KG1 (cell line): ENCODE data around the gene STX1A.

ENCODE experiments used
- DNase-seq: peaks from one replicate; lab custom pipeline; 2025; lab: John Stamatoyannopoulos, UW

Gene STX1A

GRCh38 chr7:73707045-73707631, 12.3 kb downstream of the STX1A start:
- no peak for DNase-seq

- DNase-seq: no peak
These were observed 13.1 kb downstream of the STX1A start for GRCh38 chr7:73706126-73707044.

GRCh38 chr7:73705551-73705920, 13.9 kb downstream of the STX1A start:
- DNase-seq: no peak

DNA sequence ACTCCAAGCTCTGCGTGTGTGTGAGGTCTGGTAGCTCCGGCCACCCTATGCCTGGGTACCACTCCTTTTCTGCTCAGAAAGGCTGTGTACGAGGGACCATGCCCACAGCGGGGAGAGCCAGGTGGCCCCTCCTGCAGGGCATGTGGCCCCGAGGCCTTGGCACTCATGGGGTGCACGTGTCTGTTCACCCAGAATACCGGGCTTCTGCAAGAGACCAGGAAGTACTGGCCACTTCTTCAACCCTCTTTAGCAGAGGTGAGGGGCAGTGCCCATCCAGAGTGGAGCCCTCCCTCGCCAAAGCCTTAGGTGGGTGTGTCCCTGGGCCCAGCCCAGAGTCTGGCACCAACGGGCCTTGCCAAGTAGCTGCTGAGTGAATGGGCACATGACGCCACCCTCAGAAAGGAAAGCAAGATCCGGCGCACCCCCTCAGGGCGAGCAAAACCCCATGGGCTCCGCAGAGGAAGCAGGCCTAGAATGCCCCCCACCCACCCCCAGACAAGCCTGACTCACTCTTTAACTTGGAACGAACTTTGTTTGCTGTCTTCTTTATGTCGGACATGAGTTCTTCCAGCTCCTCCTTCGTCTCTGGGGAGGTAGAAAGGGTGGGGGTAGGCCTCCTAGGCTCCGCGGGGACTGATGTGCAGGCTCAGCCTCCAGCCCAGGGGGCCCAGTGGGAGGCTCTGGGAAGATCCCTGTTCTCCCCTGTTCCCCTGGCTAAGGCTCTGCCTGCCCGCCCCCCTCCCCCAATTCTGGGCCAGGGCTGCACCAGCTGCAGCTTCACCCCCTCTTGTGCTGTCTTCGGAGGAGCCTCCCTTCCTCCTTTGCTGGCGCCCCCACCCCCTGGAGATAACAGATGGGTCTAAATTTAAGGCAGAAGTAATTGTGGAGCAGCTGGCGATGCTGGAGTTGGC, 14.6 kb downstream of the STX1A start:
- no peak for DNase-seq

- no peak for DNase-seq
These were observed 15.5 kb downstream of the STX1A start for GRCh38 chr7:73703757-73704639.

- DNase-seq: no peak
These were observed 16.2 kb downstream of the STX1A start for GRCh38 chr7:73703225-73703624.

GRCh38 chr7:73702665-73703064, 16.8 kb downstream of the STX1A start:
- DNase-seq: no peak

- DNase-seq: no peak
These were observed 17.2 kb downstream of the STX1A start for GRCh38 chr7:73702226-73702625.

DNA sequence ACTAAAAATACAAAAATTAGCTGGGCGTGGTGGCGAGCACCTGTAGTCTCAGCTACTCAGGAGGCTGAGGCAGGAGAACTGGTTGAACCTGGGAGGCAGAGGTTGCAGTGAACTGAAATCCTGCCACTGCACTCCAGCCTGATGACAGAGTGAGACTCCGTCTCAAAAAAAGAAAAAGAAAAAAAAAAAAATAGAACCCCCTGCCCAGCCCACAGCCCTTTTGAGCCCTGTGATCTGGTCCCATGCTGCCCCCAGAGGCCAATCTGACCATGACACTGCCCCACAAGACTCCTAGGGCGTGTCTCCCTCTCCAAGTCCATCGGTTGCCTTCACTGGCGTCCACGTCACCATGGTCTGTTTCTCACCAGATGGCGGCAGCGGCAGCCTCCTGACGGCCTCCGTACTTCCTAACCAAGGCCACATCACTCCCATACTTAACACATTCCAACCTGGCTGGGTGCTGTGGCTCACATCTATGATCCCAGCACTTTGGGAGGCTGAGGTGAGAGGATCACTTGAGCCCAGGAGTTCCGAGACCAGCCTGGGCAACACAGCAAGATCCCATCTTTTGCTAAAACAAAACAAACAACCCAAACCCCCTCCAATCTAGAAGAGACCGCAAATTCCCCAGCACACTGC, 18.0 kb downstream of the STX1A start:
- DNase-seq: no peak

- DNase-seq: no peak
These were observed 18.8 kb downstream of the STX1A start for GRCh38 chr7:73700581-73701134.

GRCh38 chr7:73700069-73700423, 19.4 kb downstream of the STX1A start:
- no peak for DNase-seq

GRCh38 chr7:73699370-73700068, 19.9 kb downstream of the STX1A start:
- DNase-seq: no peak

DNA sequence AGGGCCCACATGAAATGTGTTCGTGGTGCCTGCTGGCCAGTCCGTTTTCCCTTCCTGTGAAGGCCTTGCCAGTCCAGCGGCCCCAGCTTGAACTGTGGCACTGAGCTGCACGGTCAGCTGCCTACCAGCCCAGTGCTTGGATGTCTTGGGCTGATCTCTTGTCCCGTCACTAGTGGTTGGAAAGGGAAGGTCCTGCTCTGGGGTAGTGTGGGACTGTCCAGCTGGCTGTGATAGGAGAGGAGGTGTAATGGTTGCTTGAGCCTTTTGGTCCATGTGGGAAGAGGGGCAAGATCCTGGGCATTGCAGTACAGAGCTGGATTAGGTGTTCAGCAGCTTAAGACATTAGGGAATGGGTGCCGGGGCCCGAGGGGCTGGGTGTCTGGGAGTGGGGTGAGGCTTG, 21.1 kb downstream of the STX1A start:
- no peak for DNase-seq

GRCh38 chr7:73696372-73696771, 23.1 kb downstream of the STX1A start:
- DNase-seq: no peak

DNA sequence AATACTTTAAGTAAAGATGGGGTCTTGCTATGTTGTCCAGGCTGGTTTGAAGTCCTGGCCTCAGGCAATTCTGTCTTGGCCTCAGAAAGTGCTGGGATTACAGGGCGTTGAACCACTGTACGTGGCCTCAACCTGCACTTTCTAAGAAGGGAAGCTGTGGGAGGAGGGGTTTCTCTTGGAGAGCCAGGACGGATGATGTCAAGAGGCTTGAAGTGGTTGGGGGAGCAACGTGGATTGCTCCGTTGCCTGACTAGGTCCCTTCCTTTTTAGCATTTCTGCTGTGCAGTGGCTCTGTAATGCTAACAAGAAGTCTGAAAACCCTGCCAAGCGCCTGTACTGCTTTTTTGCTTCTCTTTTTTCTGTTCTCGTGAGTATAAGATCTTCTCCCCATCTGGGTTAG, 28.8 kb downstream of the STX1A start:
- no peak for DNase-seq

DNA sequence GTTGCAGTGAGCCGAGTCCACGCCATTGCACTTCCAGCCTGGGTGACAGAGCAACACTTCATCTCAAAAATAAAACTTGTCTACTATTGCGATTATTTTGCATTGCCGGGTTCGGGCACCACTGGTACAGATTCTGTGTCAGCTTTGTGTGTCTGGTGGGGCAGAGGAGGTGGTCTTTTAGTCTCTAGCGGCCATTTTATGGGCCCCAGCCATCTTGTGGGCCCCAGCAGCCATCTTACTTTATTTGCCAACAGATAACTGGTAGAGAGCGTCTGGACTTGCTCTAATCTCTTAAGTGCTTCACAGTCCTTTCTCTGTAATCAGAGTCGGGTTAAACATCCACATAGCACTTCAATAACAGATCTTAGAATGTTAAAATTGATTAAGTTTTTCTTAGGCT, 31.2 kb downstream of the STX1A start:
- no peak for DNase-seq

DNA sequence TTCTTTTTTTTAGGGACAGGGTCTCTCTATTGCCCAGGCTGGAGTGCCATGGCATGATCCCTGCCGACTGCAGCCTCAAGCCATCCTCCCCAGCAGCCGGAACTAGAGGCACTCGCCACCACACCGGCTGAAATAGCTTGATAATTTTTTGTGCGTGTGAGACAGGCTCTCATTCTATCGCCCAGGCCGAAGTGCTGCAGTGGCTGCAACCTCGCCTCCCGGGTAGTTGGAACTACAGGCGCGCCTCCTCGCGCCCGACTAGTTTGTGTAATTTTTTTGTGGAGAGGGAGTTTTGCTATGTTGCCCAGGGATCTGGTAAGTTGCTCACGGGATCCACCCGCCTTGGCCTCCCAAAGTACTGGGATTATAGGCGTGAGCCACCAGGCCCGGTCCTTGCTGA, 34.2 kb downstream of the STX1A start:
- DNase-seq: no peak

DNA sequence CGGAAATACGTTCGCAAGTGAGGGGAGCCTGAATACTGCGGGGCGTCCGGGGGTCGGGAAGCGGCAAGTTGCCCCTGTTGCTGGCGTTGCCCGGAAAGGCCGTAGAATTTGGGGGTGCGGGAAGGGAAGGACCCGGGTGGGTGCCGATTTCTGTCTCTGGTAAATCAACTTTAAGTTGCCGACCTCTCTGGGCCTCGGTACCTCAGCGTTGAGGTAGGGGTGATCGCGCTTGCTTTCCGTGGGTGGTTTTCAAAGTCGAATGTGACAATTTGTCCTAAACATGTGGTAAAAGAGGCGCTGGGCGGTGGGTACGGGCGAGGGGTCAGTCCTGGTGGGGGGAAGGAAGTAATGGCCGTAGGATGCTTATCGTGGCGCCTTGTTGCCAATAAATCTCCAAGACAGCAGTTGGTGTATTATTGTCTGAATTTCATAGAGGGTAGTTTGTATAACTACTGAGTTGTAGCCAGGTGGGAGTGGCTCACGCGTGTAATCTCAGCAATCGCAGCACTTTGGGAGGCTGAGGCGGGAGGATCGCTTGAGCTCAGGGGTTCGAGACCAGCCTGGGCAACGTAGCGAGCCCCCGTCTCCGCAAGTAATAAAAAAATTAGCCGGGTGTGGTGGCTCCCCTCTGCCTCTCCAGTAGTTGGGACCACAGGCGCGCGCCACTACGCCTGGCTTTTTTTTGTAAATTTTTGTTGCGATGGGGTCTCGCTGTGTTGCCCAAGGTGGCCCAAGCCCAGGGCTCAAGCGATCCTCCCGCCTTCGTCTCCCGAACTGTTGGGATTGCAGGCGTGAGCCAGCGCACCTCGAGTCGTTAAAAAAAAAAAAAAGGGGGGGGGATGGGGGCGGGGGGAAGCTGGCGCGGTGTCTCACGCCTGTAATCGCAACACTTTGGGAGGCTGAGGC, 35.4 kb downstream of the STX1A start:
- DNase-seq: no peak
